Right ventricle myocardium superior (tissue), 1 donor: ENCODE measurements around the gene ERCC2. TPM values are rescaled to one million over a fixed set of nuclear protein-coding genes. Genes with fewer than 3 reads are reported as not detected.
A peak's percentile ranks its signal among the peaks of the same experiment; 100 is the strongest.

Experiments used
- ATAC-seq: fragments of 200-7000 bp; cut with Tn5 transposase; one replicate; pipeline ENCODE4 v1.9.1; 2020; ENCODE audit warnings: mild to moderate bottlenecking; ENCODE audit not compliant: poor library complexity
- DNase-seq: peaks from one replicate; pipeline ENCODE4 v3.0.0-alpha.2; 2020
- intact Hi-C: fragments of 100-400 bp; cut with DNase I; formaldehyde crosslinking; loops from one replicate; pipeline ENCODE4 v1.11.2; 2022
- total RNA-seq: library from RNA; stranded (reverse); fragmentation: NEBNext Ultra II Directional; extraction: Animal tissue kit (Norgen Biotek cat#: 25700); gene quantifications from one replicate; pipeline ENCODE4 v1.2.1, GENCODE V29; 2021
- donor health status: DM: no; HTN: yes; CAD: no; lungs with severe emphysema.

Gene ERCC2
- total RNA-seq, 1 donor from 2014 or later: 11.2 TPM

GRCh38 chr19:45403781-45404556 lies 33.6 kb upstream of the ERCC2 start:
- DNase-seq: peak; percentile 82
- peak; percentile 44 for ATAC-seq
- intact Hi-C loops: no loop called here

GRCh38 chr19:45403272-45403671 lies 32.9 kb upstream of the ERCC2 start:
- intact Hi-C loops: no loop called here
- ATAC-seq (peak; percentile 0), DNase-seq (peak; percentile 27)

GRCh38 chr19:45402298-45403061 lies 32.1 kb upstream of the ERCC2 start:
- ATAC-seq: peak; percentile 2
- intact Hi-C loops: no loop called here
- DNase-seq: peak; percentile 62

- intact Hi-C loops: no loop called here
Measured at GRCh38 chr19:45401815-45402214, 31.4 kb upstream of the ERCC2 start.

DNA sequence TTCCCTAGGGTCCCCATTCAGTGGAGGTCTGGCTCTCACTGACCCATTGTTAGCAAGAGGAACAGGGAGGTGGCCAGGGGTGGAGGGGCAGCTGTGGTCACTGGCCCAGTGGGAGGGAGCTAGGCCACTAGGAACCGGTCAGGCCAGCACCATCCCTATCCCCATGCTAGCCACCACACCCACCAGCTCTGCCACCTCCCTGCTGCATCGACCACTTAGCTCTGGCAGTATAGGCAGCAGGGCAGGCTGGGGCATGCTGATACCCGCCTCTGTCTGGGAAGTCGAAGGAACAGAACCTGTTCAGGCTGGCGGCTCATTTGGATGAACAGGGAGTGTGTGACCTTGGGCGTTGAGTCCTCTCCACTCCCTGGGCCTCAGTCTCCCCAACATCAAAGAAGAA lies 29.8 kb upstream of the ERCC2 start:
- DNase-seq: peak; percentile 37
- intact Hi-C loops: no loop called here
- ATAC-seq: no peak

More at GRCh38 chr19:45401815-45402214, 31.4 kb upstream of the ERCC2 start:
- DNase-seq (no peak), ATAC-seq (no peak)

DNA sequence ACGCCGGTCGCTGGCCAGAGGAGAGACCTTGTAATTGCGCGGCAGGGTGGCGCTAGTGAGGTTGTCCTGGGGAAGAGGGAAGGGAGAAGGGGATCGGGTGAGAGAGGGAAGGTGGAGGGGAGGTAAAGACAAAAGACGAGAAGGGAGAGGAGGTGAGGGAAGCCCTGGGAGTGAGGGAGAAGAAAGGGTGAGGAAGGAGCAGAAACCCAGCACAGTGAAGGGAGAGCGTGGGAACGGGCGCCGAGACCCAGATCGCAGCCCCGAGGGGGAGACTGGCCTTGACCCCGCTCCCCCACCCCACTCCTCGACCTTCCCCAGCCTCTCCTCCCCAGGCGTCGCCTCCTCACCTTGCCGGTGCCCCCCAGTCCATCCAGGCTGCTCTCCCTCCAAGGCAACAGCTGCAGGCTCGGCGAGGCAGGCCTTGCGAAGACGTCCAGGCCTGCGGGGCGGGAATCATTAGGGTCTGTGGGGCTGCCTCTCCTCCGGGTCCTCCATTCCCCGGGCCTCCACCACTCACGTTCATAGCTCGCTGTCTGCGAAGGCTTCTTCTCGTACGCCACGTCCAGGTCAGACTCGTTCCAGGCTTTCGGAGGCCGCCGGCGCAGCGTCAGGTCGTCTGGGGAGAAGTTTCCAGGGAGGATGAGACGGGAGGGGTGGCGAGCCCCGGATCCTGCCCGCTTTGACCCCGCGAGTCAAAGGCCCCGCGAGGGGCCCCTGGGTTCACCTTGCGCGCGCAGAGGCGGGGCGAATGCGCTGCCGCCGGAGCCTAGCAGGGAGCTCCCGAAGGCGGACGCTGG lies 25.6 kb upstream of the ERCC2 start:
- no peak for ATAC-seq
- intact Hi-C loops: no loop called here
- DNase-seq: peak; percentile 41

- peak; percentile 33 for DNase-seq
- no peak for ATAC-seq
- intact Hi-C loops: no loop called here
Measured at GRCh38 chr19:45391871-45392665, 21.7 kb upstream of the ERCC2 start.

DNA sequence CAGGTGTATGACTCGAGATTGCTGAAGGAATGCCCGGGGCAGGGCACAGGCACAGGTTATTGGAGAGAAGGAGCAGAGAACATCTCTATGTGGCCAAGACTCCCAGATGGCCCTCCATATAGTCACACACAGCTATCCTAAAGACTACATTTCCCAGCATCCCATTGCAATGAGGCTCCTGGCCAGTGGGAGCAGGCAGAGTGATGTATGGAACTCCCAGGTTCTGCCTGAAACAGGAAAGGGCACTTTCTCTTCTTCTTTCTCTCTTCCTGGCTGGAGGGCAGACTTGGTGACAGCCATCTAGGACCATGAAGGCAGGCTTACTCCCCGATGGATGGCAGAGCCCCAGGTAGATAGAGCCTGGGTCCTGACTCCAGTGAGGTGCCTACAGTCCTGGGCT lies 21.0 kb upstream of the ERCC2 start:
- ATAC-seq (no peak), DNase-seq (no peak)
- intact Hi-C loops: no loop called here

- intact Hi-C loops: no loop called here
- ATAC-seq (peak; percentile 46), DNase-seq (no peak)
Measured at GRCh38 chr19:45385392-45386221, 15.2 kb upstream of the ERCC2 start.

- intact Hi-C loops: no loop called here
- DNase-seq (no peak), ATAC-seq (no peak)
Measured at GRCh38 chr19:45382426-45382825, 12.1 kb upstream of the ERCC2 start.

DNA sequence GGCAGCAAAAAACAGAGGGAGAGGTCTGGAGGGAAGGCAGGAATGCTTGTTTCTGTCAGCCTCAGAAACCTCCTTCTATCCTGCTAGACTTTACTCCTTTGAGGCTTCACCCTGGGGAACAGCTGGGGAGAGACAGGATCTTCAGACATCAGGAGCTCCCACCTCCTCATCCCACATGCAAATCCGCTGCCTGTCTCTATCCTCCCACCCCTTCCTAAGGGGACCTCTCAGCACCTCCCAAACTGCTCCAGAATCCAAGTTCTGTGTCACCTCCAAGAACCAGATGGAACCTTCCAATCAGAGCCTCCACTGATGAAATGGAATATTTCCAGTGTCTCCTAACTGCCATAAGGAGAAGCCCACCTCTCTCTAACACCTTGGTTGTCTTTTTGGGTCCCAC lies 9.7 kb upstream of the ERCC2 start:
- ATAC-seq: no peak
- intact Hi-C loops: no loop called here
- no peak for DNase-seq

DNA sequence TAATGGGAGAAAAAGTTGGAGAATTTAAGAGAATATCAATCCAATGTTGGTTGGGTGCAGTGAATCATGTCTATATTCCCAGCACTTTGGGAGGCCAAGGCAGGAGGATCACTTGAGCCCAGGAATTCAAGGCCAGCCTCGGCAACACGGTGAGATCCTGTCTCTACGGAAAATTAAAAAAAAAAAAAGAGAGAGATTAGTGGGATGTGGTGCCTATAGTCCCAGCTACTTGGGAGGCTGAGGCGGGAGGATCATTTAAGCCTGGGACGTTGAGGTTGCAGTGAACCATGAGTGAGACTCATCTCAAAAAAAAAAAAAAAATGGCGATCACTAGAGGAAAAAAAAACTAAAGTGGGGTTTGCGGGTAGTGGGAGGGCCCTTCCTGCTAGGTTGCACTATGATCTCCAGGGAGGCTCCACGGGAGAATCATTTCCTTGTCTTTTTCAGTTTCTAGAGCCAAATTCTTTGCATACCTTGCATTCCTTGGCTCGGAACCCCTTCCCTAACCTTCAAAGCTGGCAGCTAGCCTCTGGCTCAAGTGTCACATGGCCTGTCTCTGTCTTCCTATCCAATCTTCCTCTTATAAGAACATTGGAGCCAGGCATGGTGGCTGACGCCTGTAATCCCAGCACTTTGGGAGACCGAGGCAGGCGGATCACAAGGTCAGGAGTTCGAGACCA lies 5.8 kb upstream of the ERCC2 start:
- DNase-seq (peak; percentile 50), ATAC-seq (peak; percentile 72)
- intact Hi-C loops: no loop called here

GRCh38 chr19:45368737-45369340 lies 1.5 kb downstream of the ERCC2 start:
- DNase-seq (no peak), ATAC-seq (no peak)
- intact Hi-C loops: no loop called here

GRCh38 chr19:45368127-45368526 lies 2.2 kb downstream of the ERCC2 start:
- no peak for DNase-seq
- no peak for ATAC-seq
- intact Hi-C loops: no loop called here

- DNase-seq: no peak
- no peak for ATAC-seq
- intact Hi-C loops: no loop called here
Measured at GRCh38 chr19:45364696-45365095, 5.7 kb downstream of the ERCC2 start.

DNA sequence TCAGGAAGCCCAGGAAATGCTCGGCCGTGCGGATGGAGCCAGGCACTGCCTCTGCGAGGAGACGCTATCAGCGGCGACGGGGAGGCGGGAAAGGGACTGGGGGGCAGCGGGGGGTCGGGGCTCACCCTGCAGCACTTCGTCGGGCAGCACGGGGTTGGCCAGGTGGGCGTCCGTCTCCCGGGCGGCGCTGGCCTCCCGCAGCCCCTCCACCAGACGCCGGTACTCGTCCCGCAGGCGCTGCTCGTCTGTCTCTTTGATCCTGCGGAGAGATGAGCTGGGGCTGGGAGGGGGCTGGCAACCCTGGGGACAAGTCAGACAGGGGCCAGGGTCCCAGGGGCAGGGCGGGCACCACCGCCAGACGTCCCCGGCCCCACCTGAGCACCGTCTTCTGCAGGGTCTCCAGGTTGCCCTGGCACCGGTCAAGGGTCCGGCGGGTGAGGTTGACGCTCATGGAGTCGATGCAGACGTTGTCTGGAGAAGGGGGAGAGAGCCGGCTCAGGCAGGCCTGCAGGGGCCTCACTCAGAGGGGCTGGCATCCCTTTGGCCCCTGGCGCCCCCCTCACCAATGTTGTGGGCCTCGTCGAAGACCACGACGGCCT lies 6.4 kb downstream of the ERCC2 start:
- intact Hi-C loops: no loop called here
- ATAC-seq: no peak
- DNase-seq: no peak
